Dermis blood vessel endothelial cell (primary cell): ENCODE measurements around the gene P3H2. TPM values are rescaled to one million over a fixed set of nuclear protein-coding genes. Genes with fewer than 3 reads are reported as not detected.

Experiments used
- DNase-seq: peaks from one replicate; pipeline ENCODE4 v3.0.0; 2010
- total RNA-seq: library from RNA; depleted of rRNA; stranded (reverse); fragments of >200 nt; gene quantifications from 2 replicates; pipeline ENCODE4 v1.2.3, GENCODE V29; 2014

P3H2 gene
- total RNA-seq, 1 donor from 2014 or later, result 13.1 TPM

GRCh38 chr3:190013943-190014924 is 106.5 kb downstream of the P3H2 start:
- DNase-seq, result no peak

- no peak for DNase-seq
These were observed 107.9 kb downstream of the P3H2 start for GRCh38 chr3:190012784-190013183.

GRCh38 chr3:190012314-190012782 is 108.3 kb downstream of the P3H2 start:
- DNase-seq, result peak; percentile 70

- no peak for DNase-seq
These were observed 110.2 kb downstream of the P3H2 start for GRCh38 chr3:190010486-190010885.

GRCh38 chr3:190009614-190010013 is 111.1 kb downstream of the P3H2 start:
- DNase-seq, result no peak

GRCh38 chr3:190008432-190008831 is 112.3 kb downstream of the P3H2 start:
- no peak for DNase-seq

- no peak for DNase-seq
These were observed 115.2 kb downstream of the P3H2 start for GRCh38 chr3:190005343-190006113.

- no peak for DNase-seq
These were observed 116.0 kb downstream of the P3H2 start for GRCh38 chr3:190004656-190005055.

GRCh38 chr3:190003681-190004123 is 117.0 kb downstream of the P3H2 start:
- peak; percentile 97 for DNase-seq

GRCh38 chr3:190003068-190003467 is 117.6 kb downstream of the P3H2 start:
- DNase-seq, result peak; percentile 39

- DNase-seq, result no peak
These were observed 119.3 kb downstream of the P3H2 start for GRCh38 chr3:190001426-190001825.

GRCh38 chr3:190000861-190001196 is 119.9 kb downstream of the P3H2 start:
- DNase-seq, result no peak

GRCh38 chr3:190000187-190000860 is 120.4 kb downstream of the P3H2 start:
- DNase-seq, result no peak

- peak; percentile 23 for DNase-seq
These were observed 121.0 kb downstream of the P3H2 start for GRCh38 chr3:189999718-190000117.

GRCh38 chr3:189995129-189995528 is 125.6 kb downstream of the P3H2 start:
- DNase-seq, result no peak

- no peak for DNase-seq
These were observed 129.9 kb downstream of the P3H2 start for GRCh38 chr3:189990826-189991225.

- no peak for DNase-seq
These were observed 131.8 kb downstream of the P3H2 start for GRCh38 chr3:189988854-189989253.

GRCh38 chr3:189988322-189988721 is 132.4 kb downstream of the P3H2 start:
- no peak for DNase-seq

- DNase-seq, result peak; percentile 23
These were observed 134.7 kb downstream of the P3H2 start for GRCh38 chr3:189985948-189986347.

- DNase-seq, result no peak
These were observed 137.1 kb downstream of the P3H2 start for GRCh38 chr3:189983612-189984011.

- DNase-seq, result peak; percentile 87
These were observed 138.3 kb downstream of the P3H2 start for GRCh38 chr3:189982321-189982945.

- peak; percentile 73 for DNase-seq
These were observed 139.0 kb downstream of the P3H2 start for GRCh38 chr3:189981668-189982067.
